ENCODE results near the gene EIF6. TPM values are rescaled to one million over a fixed set of nuclear protein-coding genes. Genes with fewer than 3 reads are reported as not detected.

Gene EIF6
- 154 and 178 TPM in 2 replicates for total RNA-seq (2014; rRNA removed; shearing (Covaris generic))
- 174 and 205 TPM in 2 replicates for polyA plus RNA-seq (2015; cell fraction: cytosol; rRNA removed)
- polyA plus RNA-seq (2015; cell fraction: nucleus; rRNA removed): 42.1 and 71.5 TPM in 2 replicates

DNA sequence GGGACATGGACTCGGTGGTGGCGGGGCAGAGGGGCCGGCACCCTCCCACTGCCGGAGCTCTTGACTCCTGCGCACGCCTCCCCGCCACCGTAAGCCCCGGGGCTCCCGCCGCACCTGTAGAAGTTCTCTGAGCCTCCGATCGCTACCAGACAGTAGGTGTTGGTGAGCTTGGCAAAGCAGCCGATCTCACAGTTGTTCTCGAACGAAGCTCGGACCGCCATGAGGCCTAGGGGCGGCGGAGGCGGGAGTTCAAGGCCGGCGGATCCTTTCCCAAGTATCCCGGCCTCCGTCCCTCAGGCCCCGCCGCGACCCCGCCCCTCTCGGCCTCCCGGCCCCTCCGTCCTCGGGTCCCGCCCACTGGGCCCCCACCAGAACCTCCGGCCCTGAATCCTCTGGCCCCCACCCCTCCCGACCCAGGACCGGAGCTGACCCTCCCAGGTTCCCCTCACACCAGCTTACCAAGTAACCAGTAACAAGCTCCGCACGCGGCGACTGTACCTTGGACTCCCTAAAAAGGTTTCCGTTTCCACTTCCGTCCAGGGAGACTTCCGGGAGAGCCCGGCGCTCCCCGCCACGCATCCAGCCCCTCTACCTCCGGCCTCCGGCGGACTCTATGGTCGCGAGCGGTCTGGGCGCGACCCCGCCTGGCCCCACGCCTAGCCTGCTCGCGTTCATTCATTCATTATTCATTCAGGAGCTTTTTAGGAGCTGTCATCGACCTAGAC lies at the start of gene EIF6:
EIF6 (minus strand) TSS at position 506 of the 725 bp plus-strand sequence; CDS start at position 221, 285 bp downstream.
- in situ Hi-C loops (cut with HindIII; ENCODE audit: low pct_unique_long_range_greater_than_20kb, low sequenced_read_pairs): no loop called here
- DNase-seq (ENCODE audit: low read depth, low spot score): peak; percentile 86

DNA sequence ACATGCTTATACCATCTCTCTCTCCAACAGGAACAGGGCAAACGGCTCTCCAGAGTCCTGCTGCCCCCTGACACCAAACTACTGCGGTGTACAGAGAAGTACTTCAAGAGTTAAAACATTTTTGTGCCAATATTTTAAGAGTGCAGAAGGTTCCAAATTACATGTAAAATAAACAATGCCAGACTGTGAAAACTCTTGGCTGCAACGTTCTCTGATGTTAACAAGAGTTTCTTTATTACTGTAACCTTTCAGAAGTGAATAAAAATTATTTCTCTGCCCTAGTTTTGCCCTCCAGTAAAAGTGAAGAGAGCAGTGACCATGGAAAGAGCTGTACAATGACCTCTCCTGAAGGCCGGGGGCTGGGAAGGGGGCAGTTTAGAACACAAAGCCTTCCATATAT lies 49.0 kb upstream of the EIF6 start:
- in situ Hi-C loops (cut with HindIII; ENCODE audit: low pct_unique_long_range_greater_than_20kb, low sequenced_read_pairs): no loop called here
- peak; percentile 77 for DNase-seq (ENCODE audit: low read depth, low spot score)

DNA sequence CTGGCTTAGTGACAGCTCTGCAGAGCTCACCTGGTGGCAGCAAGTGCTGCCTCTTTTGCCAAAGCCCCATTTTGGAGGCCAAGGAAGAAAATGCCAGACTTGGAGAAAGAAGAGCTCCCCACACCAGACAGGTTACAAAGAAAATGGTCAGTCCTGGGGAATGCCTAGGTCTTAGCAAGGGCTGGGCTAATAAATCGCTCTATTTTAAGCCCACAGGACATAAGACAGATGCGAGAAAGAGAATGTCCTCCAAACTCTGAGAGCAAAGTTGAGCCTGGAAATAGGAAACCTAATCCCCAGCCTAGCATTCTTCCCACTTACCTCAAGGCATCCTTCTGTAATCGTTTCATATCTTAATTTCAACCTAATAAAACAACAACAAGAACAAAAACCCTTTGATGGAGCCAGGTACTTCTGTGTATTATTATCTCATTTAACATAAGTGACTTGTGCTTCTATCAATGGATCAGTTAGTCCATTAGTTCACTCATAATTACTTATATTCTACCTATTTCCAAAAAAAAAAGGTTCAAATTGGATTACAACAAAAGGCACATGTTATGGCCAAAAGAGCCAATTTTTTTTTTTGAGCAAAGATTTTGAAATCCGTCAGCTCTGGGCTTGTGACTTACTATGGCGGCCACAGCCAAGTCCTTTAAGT lies 48.1 kb upstream of the EIF6 start:
- in situ Hi-C loops (cut with HindIII; ENCODE audit: low pct_unique_long_range_greater_than_20kb, low sequenced_read_pairs): no loop called here
- DNase-seq (ENCODE audit: low read depth, low spot score): no peak

DNA sequence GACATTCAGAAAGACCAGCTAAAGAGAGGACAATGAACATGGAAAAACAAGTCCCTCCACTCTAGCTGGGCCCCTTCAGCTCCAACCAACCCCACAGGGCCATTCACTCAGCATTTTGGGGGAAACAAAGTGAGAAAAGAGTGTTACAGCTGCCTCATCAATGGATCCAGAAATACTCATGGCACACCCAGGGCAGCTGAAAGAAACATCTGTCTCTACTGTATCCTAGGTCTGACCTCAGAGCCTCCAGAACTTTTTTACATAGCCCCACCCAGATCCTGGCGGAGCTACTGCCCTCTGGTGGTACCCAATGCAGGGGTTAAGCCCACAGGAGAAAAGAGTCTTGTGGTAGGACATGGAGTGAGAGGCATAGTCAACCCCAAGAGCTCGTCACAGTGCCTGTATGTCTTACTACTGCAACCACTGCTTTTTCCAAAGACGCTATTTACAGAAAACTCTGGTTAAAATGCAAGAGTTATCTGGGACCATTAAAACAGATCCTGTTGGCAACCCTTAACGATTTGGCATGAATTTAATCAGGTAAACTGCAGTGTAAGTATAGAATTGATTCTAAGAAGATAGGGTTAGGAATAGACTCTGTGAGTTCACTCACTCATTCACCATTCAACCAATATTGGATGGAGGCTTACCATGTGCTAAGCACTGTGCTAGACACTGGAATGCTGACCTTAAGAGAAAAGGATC lies 45.0 kb upstream of the EIF6 start:
- in situ Hi-C loops (cut with HindIII; ENCODE audit: low pct_unique_long_range_greater_than_20kb, low sequenced_read_pairs): no loop called here
- DNase-seq (ENCODE audit: low read depth, low spot score): peak; percentile 90

DNA sequence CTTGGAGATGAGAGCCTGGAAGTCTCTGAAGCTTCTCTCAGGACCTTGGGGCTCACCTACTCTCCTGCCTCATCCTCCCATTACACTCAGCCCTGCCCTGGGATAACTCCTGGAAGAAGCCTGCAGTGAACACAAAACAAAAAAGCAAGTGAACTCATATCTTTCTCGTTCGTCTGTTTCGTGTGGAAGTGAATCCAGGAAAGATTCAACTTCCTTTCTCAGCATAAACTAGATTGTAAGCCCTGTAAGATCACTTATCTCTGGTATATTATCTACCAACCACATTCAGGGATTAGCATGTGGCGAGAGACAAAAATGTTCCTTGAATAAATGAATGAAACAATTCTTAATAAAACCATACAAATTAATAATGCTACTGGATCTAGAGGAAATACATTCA lies 44.1 kb upstream of the EIF6 start:
- in situ Hi-C loops (cut with HindIII; ENCODE audit: low pct_unique_long_range_greater_than_20kb, low sequenced_read_pairs): no loop called here
- no peak for DNase-seq (ENCODE audit: low read depth, low spot score)

DNA sequence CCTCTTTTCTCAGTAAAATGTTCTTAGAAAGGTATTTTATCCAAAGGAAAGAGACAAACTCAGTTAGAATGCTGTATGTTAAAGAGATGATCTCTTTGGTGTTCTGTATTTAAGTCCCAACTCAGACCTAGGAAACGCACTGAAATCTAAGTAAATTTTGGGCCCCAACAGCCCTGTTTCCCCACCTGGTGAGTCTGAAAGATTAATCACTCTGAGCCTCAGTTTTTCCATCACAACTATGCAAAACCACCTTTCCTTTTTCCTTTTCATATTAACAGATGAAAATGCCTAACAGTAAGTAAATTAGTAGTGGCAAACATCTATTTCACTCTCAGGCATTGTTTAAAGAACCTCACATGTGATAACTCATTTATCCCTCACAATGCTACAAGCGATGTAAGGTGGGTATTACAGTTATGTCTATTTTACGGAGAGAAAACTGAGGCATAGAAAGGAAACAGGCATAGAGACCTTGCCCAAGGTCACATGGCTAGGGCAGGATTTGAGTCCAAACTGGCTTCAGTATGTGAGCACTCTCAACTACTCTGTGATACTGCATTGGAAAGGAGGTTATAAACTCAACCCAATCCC lies 43.6 kb upstream of the EIF6 start:
- no peak for DNase-seq (ENCODE audit: low read depth, low spot score)
- in situ Hi-C loops (cut with HindIII; ENCODE audit: low pct_unique_long_range_greater_than_20kb, low sequenced_read_pairs): no loop called here

DNA sequence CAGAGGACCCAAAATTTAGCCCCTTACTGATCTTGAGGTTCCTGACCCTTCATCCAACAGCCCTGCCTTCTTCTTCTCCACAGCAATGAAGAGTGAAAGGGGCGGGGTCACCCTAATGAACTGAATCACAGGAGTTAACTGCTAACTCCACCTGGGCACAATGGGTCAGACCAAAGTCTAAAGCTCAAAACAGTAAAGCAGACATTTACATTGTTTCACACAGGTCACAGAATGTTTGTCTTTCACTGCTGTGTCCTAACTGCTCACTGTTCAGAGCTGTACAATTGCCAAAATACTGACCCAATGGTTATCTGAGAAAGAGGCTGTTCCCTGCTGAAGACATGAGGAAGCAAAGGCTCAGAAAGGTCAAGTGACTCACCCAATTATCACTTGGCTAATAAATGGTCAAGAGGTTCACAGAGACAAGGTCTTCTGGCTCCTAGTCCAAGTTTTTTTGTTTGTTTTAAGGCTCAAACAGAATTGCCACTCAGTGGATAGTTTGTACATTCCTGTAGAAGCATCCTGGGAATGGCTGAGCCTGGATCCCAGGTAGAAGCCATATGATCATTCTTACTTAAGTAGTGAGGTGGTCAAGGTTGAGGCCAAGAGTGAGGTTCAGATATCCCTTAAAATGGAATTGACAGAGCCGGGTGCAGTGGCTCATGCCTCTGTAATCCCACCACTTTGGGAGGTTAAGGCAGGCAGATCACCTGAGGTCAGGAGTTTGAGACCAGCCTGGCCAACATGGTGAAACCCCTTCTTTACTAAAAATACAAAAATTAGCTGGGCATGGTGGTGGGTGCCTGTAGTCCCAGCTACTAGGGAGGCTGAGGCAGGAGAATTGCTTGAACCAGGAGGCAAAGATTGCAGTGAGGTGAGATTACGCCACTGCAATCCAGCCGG lies 42.8 kb upstream of the EIF6 start:
- in situ Hi-C loops (cut with HindIII; ENCODE audit: low pct_unique_long_range_greater_than_20kb, low sequenced_read_pairs): no loop called here
- DNase-seq (ENCODE audit: low read depth, low spot score): no peak

DNA sequence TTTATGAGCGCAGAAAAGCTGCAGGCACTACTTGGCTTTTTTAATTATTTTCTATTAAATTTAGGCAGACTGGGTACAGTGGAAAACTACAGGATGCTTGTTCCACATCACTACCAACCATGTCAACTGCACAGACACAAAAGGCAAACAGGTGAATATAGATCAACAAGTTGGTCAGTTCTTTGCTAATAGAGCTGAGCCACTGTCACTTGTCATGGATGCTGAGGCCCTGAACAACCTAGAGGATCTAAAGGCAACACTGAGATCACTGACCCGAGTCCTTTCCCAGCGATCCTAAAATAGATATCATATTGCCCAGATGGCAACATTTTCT lies 42.1 kb upstream of the EIF6 start:
- no peak for DNase-seq (ENCODE audit: low read depth, low spot score)
- in situ Hi-C loops (cut with HindIII; ENCODE audit: low pct_unique_long_range_greater_than_20kb, low sequenced_read_pairs): no loop called here

DNA sequence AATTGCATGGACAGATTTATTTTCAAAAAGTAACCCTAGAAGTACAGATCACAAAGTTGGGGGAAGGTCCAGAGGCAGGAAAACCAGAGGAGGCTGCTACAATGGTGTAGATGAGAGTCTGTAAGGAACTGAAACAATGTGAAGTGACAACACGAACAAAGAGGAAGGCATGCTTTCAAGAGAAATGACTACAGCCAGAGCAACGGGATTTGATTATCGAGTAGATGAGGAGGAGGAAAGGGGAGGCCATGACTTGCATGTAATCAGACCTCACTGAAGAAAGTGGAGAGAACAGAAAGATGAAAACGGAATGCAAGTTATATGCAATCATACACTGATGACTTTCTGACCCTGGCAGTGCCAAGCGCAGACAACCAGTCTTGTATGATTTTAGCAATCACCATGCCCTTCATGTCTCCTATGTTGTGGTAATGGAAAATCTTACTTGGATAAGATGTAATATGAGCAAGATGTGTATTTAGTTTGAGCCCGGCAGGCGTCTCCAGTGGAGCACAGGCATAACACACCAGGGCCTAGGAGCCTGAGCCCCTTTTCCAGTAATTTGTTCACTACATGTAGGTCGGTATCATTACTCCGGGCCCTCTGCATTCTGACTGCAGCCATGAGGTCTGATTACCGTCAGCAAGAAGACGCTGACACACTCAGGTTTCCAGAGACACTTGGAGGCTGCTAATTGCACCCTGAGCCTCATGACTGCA lies 41.6 kb upstream of the EIF6 start:
- DNase-seq (ENCODE audit: low read depth, low spot score): no peak
- in situ Hi-C loops (cut with HindIII; ENCODE audit: low pct_unique_long_range_greater_than_20kb, low sequenced_read_pairs): no loop called here

DNA sequence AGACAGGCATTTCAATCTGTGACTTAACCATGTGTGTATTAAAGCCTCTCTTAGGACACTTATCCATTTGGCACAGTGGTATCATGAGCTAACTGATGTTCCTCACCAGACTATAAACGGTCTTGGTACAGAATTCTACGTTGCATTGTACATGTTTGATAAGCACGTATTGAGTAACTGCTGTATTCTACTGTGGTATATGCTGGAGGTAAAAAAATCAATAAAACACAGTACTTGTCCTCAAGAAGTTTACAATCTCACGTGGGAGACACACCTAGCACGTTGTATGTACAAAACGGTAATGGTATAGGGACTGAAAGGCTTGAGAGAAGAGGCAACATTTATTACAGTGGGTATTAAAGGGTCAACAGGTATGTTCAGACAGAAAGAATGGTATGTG lies 40.8 kb upstream of the EIF6 start:
- no peak for DNase-seq (ENCODE audit: low read depth, low spot score)
- in situ Hi-C loops (cut with HindIII; ENCODE audit: low pct_unique_long_range_greater_than_20kb, low sequenced_read_pairs): no loop called here

DNA sequence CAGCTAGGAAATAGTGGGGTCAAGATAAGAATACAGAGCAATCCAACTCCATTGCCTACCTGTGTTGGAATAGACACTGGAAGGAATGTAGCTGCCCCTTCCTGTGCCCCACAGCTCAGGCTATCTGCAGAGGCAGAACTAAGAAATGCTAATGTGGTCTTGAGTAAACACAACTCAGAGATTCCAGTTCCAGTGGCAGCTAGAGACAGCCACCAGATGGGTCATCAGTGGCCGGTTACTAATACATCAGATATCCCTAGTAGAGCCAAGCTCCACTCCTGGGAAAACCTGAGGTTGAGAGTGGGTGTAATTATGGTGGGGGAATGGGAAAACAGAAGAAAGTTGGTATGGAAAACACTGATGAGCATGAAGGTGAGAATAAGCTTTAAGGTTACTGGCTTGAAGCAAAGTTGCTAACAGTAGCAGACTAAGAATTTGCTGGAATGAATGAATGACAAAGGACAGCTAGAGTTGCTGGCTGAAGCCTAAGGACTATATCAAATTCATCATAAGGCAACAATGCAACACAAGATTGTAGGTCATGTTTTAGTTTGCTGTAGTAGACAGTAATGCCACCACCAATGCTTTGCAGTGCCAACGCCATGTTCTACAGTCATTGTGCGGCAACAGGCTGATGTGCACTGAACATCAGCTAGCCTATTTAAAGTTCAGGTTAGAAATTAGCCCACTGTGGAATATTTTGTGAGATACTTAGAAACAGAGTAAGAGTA lies 36.0 kb upstream of the EIF6 start:
- in situ Hi-C loops (cut with HindIII; ENCODE audit: low pct_unique_long_range_greater_than_20kb, low sequenced_read_pairs): no loop called here
- no peak for DNase-seq (ENCODE audit: low read depth, low spot score)

DNA sequence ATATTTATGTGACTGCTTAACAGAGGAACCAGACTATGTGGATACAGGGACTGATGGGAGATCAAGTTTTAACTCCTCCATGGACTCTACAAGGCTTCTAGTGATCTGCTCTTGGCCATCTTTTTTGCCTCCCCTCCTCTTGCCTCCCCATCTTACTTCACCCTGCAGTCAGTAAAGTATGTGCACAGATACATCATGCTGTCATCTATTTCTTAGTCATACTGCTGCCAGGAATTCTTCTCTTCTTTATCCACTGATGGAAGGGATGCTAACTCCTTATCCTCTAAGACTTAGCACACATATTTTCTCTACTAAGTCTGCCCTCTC lies 35.3 kb upstream of the EIF6 start:
- in situ Hi-C loops (cut with HindIII; ENCODE audit: low pct_unique_long_range_greater_than_20kb, low sequenced_read_pairs): no loop called here
- no peak for DNase-seq (ENCODE audit: low read depth, low spot score)

DNA sequence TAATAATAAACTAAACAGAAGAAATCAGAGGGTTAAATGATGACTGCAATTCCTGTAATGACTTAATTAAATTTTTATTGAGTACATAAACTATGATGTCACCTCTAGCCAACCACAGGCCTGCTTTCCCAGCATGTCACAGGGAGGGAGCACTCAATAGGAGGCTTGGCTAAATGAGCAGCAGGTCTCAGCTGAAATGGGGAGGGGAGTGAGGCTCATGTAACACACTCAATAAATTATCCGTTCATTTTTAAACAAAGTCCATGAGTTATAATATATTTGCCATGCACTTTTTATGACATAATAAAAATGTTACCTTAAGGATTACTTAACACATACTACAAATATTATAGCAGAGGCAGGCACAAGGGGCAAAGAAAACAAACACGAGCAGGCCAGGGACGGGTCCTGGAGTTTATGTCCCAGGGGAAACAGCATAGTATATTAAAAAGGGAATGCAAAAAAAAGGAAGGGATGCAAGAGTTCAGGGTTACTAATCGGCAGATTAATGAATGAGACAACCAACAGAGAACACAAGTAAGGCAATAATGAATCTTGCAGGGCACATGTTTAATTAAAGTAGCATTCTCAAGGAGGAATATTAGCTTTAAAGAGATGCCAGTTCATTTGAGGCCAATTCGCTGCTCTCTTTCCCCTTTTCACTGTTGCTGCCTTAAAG lies 34.8 kb upstream of the EIF6 start:
- no peak for DNase-seq (ENCODE audit: low read depth, low spot score)
- in situ Hi-C loops (cut with HindIII; ENCODE audit: low pct_unique_long_range_greater_than_20kb, low sequenced_read_pairs): no loop called here

DNA sequence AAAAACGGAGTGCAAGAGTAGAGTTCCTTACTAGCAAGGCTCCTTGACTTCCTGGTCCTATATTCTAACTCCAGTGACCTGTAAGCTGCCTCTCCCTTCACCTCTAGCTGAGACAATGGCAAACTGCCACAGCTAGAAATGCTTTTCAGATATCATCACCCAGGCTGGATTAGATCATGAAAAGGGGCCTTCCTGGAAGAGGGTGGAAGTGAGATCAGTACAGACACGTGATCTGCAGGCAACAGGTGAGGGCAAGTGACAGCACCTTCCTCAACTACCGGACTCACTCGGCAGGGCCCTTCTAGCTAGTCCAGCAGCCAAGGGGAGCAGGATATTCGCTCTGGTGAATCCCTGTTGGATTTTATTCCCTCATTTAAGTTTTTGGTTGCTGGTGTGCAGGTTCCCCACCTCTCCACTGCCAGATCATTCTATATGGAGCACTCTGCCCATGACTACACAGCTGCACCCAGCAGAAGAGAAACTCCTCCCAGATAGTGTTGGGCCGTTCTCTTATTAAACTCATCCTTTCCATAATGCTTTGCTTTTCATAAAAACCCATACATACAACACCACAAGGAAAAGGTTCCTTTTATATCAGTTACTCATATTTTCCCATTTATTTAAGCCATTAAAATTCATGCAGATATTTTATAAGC lies 34.1 kb upstream of the EIF6 start:
- DNase-seq (ENCODE audit: low read depth, low spot score): no peak
- in situ Hi-C loops (cut with HindIII; ENCODE audit: low pct_unique_long_range_greater_than_20kb, low sequenced_read_pairs): no loop called here

DNA sequence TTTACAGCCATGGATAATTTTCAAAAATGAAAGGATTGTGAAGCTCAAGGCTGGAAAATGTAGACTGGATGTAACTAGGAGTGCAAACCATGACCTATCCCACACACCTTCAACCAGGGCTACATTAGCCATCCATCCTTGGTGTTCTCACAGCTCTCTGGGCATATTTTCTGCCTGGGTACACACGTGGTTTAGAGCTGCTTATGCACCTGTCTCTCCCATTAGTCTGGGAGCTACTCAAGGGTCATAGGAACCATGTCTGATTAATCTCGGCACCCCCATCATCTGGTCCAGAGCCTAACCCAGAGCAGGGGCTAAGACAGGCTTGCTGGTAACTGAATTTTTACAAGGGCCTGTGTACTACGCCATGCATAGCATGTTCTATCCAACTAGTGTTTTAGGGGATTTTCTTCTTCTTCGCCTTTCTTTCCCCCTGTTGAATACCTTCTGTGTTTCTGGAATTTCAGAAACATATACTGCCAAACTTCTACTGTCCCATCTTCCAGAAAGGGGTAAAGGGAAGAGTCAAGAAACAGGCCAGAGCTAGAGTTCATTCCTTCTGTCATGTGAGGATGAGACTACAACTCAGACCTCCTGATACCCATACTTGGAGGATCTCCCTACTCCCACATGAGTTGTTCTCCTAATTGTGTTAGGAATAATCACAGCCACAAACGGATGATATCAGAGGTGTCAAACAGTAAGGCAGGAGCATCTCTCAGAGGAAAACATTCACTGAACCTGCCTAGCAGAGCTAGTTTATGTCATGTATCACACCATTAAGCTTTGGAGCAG lies 33.0 kb upstream of the EIF6 start:
- in situ Hi-C loops (cut with HindIII; ENCODE audit: low pct_unique_long_range_greater_than_20kb, low sequenced_read_pairs): no loop called here
- DNase-seq (ENCODE audit: low read depth, low spot score): no peak

Data from SK-MEL-5 (cell line).